Mucosa of rectum (tissue), 2 donors: ENCODE data around the gene THSD8.

Experiments
- H3K27ac ChIP-seq, 2 donors: one replicate each; pipeline ENCODE4 v1.7.0; 2013; ENCODE audit warnings: inconsistent platforms in 2 of 2, low read depth in 2 of 2, low read length in 2 of 2
- H3K27me3 ChIP-seq, 2 donors: one replicate each; pipeline ENCODE4 v1.7.0; 2013; ENCODE audit warnings: low read length in 2 of 2; ENCODE audit not compliant: control insufficient read depth in 2 of 2, insufficient read depth in 2 of 2
- H3K36me3 ChIP-seq, 2 donors: one replicate each; pipeline ENCODE4 v1.7.0; 2013; ENCODE audit warnings: low read length in 2 of 2; ENCODE audit not compliant: control insufficient read depth in 2 of 2, insufficient read depth in 2 of 2
- H3K4me1 ChIP-seq, 2 donors: one replicate each; pipeline ENCODE4 v1.7.0; 2013; ENCODE audit warnings: low read length in 2 of 2, mild to moderate bottlenecking in 1 of 2; ENCODE audit not compliant: control insufficient read depth in 2 of 2, insufficient read depth in 2 of 2
- H3K4me3 ChIP-seq, 2 donors: one replicate each; pipeline ENCODE4 v1.7.0; 2013; ENCODE audit warnings: low read length in 2 of 2
- H3K9ac ChIP-seq, 2 donors: one replicate each; pipeline ENCODE4 v1.7.0; 2013; ENCODE audit warnings: low read length in 2 of 2, low read depth in 1 of 2, mild to moderate bottlenecking in 1 of 2
- H3K9me3 ChIP-seq, 2 donors: one replicate each; pipeline ENCODE4 v1.7.0; 2013; ENCODE audit warnings: low read length in 2 of 2; ENCODE audit not compliant: control insufficient read depth in 2 of 2
- donor health status: healthy.
- donor health status: Normal muscosa, but diverticular disease.

Gene THSD8

DNA sequence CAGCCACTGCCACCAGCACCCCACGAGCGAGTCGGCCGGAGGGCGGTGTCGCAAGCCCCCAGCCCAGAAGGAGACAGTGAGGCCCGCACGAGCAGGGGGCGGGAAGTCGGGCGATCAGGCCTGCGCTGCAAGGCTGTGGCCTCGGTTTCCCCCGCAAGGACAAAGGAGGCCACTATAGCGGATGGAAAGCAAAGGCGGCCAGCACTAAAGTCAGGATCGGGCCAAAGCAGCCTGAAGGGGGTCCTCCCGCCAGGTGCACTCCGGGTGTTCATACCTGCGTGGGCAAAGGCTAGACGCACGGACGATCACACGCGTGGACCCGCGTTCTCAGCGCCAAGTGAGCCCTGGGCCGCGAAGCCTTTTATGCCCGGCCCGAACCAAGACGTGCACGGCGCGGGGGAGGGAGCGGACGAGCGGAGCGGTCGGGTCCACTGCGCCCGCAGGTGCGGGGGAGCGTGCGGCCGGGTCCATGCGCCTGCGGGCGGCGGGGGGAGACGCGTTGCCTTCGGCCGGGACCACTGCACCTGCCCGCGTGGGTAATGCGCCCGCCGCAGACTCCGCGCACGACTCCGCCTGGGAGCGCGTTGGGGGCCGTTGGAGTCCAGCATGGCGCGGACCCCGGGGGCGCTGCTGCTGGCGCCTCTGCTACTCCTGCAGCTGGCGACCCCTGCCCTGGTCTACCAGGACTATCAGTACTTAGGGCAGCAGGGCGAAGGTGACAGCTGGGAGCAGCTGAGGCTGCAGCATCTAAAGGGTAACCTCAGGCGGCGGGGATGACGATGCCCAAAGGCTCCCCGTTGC is at the start of gene THSD8, which contains the start of gene PRDX2:
Gene THSD8 (plus strand): TSS at position 604 of the 801 bp plus-strand sequence. CDS start 3 bp downstream, at position 607.
Gene PRDX2 (minus strand): TSS at position 335 of the 801 bp plus-strand sequence. CDS start 539 bp downstream, outside the sequence.
- no peaks in the 10 kb centered on the region for H3K9me3 ChIP-seq
- no peaks in the 10 kb centered on the region for H3K27me3 ChIP-seq
- H3K9ac ChIP-seq: peak within 1 kb of the TSS; percentile 83 to 99
- peaks cover 15 to 22% of the 10 kb centered on the region in 2 donors for H3K4me1 ChIP-seq
- H3K4me3 ChIP-seq: peak within 1 kb of the TSS; percentile 83 to 95
- peak within 1 kb of the TSS; percentile 51 to 77 for H3K27ac ChIP-seq
- peaks cover 4 to 12% of the 10 kb centered on the region in 2 donors for H3K36me3 ChIP-seq

- Histone ChIP-seq H3K36me3 (no peaks in the 10 kb centered on the region), H3K9ac (no peak overlapping the region), H3K4me1 (peaks cover 12 to 22% of the 10 kb centered on the region in 2 donors), H3K27ac (no peak overlapping the region), H3K4me3 (no peak overlapping the region), H3K9me3 (no peaks in the 10 kb centered on the region), H3K27me3 (peaks cover 12 to 24% of the 10 kb centered on the region in 2 donors)
Observed at GRCh38 chr19:12754465-12755196, 47.2 kb upstream of the THSD8 start.

DNA sequence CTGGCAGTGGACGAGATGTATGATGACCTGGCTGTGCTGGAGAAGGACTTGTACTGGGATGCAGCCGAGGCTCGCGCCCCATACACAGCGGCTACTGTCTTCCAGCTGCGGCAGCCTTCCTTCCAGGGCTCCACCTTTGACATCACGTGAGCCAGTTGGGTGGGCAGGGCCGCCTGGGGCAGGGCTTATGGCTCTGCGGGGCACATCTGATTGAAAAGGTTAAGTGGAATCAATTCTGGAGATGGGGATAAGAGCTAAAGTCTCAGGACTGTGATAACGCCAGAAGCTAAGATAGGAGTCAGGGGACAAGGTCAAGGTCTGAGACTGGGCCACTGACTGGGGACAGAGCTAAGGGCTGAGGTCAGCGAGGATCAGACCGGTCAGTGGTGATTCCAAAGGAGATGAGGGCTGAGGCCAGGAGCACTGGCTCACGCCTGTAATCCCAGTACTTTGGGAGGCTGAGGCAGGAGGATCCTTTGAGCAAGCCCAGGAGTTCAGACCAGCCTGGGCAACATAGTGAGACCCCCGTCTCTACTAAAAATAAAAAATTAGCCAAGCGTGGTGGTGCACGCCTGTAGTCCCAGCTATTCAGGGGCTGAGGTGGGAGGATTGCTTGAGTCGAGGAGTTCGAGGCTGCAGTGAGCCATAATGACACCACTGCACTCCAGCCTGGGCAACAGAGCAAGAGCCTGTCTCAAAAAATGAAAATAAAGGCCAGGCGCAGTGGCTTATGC is 45.6 kb upstream of the THSD8 start:
- H3K4me3 ChIP-seq: no peak overlapping the region
- no peaks in the 10 kb centered on the region for H3K9me3 ChIP-seq
- H3K27me3 ChIP-seq: peaks cover 5 to 8% of the 10 kb centered on the region in 2 donors
- H3K9ac ChIP-seq: no peak overlapping the region
- no peaks in the 10 kb centered on the region for H3K36me3 ChIP-seq
- no peak overlapping the region for H3K27ac ChIP-seq
- peaks cover 8 to 10% of the 10 kb centered on the region in 2 donors for H3K4me1 ChIP-seq

GRCh38 chr19:12757544-12758274 is 44.2 kb upstream of the THSD8 start:
- peaks cover 8 to 10% of the 10 kb centered on the region in 2 donors for H3K4me1 ChIP-seq
- H3K4me3 ChIP-seq: peak overlapping the region; percentile 48 to 57
- H3K27me3 ChIP-seq: peaks cover 0 to 4% of the 10 kb centered on the region in 2 donors
- no peaks in the 10 kb centered on the region for H3K9me3 ChIP-seq
- H3K27ac ChIP-seq: no peak overlapping the region
- H3K9ac ChIP-seq: peak overlapping the region in 1 of 2 donors; percentile 7
- no peaks in the 10 kb centered on the region for H3K36me3 ChIP-seq

DNA sequence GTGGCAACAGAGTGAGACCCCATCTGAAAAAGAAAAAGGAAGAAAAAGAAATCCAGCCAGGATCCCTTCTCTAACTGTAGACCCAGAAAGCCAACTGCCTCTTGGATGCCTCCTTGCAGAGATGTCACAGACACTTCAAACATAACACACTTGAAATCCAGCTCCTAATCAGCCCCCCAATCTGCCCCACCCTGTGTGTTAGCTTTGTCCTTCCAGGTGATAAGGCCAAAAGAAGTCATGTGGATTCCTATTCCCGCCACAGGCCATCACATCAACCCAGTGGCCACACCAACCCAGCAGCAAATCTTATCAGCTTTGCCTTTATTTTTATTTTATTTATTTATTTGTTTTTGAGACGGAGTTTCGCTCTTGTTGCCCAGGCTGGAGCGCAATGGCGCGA is 42.2 kb upstream of the THSD8 start:
- H3K27ac ChIP-seq: no peak overlapping the region
- H3K4me1 ChIP-seq: peaks cover 8 to 10% of the 10 kb centered on the region in 2 donors
- H3K9ac ChIP-seq: no peak overlapping the region
- H3K4me3 ChIP-seq: no peak overlapping the region
- no peaks in the 10 kb centered on the region for H3K27me3 ChIP-seq
- H3K9me3 ChIP-seq: no peaks in the 10 kb centered on the region
- H3K36me3 ChIP-seq: peaks cover 10% of the 10 kb centered on the region in 2 donors

GRCh38 chr19:12763100-12763499 is 38.8 kb upstream of the THSD8 start:
- H3K4me3 ChIP-seq: no peak overlapping the region
- peaks cover under 1 to 3% of the 10 kb centered on the region in 2 donors for H3K4me1 ChIP-seq
- no peaks in the 10 kb centered on the region for H3K9me3 ChIP-seq
- H3K27ac ChIP-seq: no peak overlapping the region
- no peak overlapping the region for H3K9ac ChIP-seq
- peaks cover 16 to 19% of the 10 kb centered on the region in 2 donors for H3K36me3 ChIP-seq
- H3K27me3 ChIP-seq: no peaks in the 10 kb centered on the region

- Histone ChIP-seq H3K9me3 (no peaks in the 10 kb centered on the region), H3K4me1 (peaks cover 0 to 7% of the 10 kb centered on the region in 2 donors), H3K36me3 (peaks cover 16 to 23% of the 10 kb centered on the region in 2 donors), H3K27ac (no peak overlapping the region), H3K9ac (no peak overlapping the region), H3K4me3 (no peak overlapping the region), H3K27me3 (no peaks in the 10 kb centered on the region)
Observed at GRCh38 chr19:12764698-12765097, 37.2 kb upstream of the THSD8 start.

- Histone ChIP-seq H3K36me3 (peaks cover 16 to 23% of the 10 kb centered on the region in 2 donors), H3K27me3 (no peaks in the 10 kb centered on the region), H3K9me3 (no peaks in the 10 kb centered on the region), H3K4me1 (peaks cover 3 to 15% of the 10 kb centered on the region in 2 donors), H3K4me3 (peak overlapping the region; percentile 52 to 68), H3K9ac (peak overlapping the region in 1 of 2 donors; percentile 47), H3K27ac (peak overlapping the region; percentile 41 to 75)
Observed at GRCh38 chr19:12766051-12766521, 35.8 kb upstream of the THSD8 start.

DNA sequence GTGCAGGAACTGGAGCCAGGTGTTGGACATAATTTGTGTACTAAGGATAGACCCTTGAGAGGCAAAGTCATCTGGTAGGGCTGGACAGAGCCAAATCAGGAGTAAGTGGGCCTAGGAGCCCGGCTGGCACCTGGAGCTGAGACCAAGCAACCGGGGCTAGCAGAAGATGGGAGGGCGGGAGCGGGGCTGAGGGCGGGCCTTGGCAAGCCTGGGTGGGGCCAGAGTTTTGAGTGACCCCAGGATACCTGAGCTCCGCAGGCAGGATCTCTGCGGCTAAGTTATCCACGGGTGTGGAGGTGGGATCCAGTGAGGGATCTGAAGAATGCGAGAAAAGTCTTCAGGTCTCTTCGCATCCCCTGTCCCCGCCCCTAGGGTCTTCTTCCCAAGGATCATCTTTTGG is 34.7 kb upstream of the THSD8 start:
- Histone ChIP-seq H3K4me3 (no peak overlapping the region), H3K9ac (no peak overlapping the region), H3K4me1 (peaks cover 3 to 15% of the 10 kb centered on the region in 2 donors), H3K27ac (no peak overlapping the region), H3K27me3 (no peaks in the 10 kb centered on the region), H3K36me3 (peaks cover 16 to 23% of the 10 kb centered on the region in 2 donors), H3K9me3 (no peaks in the 10 kb centered on the region)
